Measurements from ENCODE around the gene ROR2.

ROR2 gene

GRCh38 chr9:91898451-91899218 lies 51.4 kb downstream of the ROR2 start:
- no peak for DNase-seq

DNA sequence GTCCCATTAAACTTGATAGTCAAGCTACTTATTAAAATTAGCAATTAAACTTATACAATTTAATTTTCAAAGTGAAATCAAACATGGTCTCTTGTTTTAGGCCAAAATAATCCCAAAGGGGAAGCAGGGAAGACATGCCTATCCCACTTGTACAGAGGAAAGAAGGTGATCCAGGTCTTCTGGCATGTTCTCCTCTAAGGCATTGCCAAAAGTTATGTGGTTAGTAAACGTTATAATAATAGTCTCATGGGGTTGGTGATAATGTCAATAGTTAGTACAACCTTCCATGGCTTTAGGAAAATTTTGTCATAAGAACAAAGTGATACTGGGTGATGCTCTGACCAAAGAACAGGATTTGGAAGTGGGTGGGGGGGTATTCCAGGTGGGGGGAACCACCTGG lies 52.8 kb downstream of the ROR2 start:
- DNase-seq, result no peak

DNA sequence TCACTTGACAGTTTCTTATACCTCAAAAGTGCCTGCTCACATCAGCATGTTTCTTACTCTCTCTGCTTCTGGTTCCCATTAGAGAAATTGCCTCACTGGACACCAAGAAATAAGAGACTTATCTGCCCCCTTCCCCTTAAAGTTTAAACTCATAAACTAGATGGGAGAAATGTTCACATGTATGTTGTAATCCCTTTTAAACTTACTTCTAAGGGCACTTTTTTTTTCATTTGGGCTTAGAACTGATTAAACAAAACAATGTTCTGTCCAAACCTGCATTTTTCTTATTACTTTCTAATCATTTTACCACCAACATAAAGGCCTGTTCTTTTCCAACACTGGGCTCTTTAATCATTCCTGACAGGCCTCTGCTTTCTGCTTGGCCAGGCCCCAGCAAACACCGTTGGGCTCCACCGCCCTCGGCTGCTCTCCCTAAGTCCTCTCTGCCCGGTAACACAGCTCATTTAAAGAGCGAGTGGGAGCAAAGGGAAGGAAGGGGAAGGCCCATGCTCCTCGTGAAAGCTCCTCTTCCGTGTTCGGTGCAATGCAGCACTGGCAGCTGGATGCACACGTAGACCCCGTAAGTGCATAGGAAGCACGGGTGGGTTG lies 53.4 kb downstream of the ROR2 start:
- DNase-seq, result no peak

- DNase-seq, result no peak
Measured at GRCh38 chr9:91896097-91896496, 53.9 kb downstream of the ROR2 start.

- no peak for DNase-seq
Measured at GRCh38 chr9:91894536-91894935, 55.5 kb downstream of the ROR2 start.

GRCh38 chr9:91894023-91894422 lies 56.0 kb downstream of the ROR2 start:
- DNase-seq, result no peak

GRCh38 chr9:91891915-91892314 lies 58.1 kb downstream of the ROR2 start:
- DNase-seq, result no peak

GRCh38 chr9:91890662-91891061 lies 59.4 kb downstream of the ROR2 start:
- no peak for DNase-seq

DNA sequence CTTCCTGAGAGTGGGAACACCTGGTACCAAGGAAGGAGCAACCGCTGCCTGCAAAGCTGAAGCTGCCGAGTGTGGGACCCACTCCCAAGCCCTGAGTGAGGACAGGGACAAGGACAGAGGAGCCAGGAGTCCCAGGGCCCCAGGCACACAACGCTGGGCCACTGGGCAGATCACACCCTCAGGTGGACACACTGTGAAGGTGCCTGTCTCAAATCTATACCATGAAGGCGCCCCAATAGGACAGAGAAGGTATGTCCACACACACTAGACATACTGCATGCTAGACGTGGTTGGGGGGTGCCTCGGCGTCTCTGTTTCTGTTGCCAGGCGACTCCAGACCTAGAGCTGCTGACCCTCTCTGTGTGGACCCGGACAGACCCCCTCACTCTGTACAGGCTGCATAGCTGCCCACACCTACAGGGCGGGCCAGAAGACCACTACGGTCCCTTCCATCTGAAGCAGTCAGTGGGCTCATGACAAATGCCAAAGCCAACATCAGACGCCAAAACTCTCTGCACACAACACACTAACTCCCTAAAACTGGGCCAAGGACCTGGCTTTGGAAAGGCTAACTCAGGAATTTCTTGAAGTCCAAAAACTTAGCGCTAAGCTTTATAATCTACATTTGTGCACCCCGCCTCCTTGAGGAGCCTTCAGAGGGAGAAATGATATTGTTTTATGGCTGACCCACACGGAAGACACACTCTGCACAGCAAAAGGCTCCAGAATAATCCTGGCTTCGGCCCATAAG lies 60.7 kb downstream of the ROR2 start:
- no peak for DNase-seq

- DNase-seq, result no peak
Measured at GRCh38 chr9:91886414-91887076, 63.5 kb downstream of the ROR2 start.

GRCh38 chr9:91885746-91886413 lies 64.1 kb downstream of the ROR2 start:
- no peak for DNase-seq

DNA sequence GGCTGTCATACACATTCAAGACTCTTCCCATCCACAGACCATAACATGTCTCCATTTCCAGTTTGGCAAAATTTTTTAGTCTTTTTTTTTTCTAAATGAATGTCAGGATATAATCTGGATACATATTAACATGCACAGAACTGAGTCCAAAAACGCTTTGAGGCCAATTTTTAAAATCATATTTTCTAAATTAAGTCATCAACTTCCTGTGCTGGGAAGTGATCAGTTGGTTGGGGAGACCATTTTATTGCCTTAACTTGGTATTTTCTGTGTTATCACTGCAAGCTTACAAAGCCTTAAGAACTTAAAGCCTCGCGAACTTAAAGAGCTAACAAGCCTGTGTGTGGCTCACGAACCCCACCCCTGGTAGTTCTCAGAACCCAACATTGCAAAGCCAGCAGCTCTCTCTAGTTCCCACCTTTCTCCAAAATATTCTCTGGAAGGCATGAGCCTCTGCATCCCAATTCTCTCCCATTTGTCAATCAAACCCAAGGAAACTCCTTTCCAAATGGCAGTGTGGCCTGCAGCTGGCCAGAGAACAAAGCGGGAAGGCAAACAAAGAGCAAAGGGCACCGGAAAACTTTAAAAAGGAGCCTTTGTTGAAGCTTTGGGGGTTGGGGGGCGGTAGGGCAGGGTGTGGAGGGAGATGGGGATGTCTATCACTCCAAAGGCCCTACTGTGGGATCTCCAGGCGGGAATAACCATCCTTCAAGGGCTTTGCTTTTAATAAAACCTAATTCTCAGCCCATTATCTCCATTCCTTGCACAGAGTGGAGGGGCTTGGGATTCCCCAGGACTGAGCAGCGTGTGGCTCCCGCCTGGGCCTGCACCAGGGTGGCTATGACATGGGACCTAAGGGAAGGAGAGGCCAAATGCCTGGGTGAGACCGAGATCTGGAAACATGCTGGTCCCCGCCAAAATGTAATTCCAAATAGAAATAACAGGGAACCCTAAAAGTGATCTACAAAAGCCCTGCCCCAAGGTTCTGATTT lies 65.0 kb downstream of the ROR2 start:
- DNase-seq, result no peak

GRCh38 chr9:91884153-91884552 lies 65.9 kb downstream of the ROR2 start:
- DNase-seq, result no peak

- DNase-seq, result no peak
Measured at GRCh38 chr9:91883503-91883902, 66.5 kb downstream of the ROR2 start.

DNA sequence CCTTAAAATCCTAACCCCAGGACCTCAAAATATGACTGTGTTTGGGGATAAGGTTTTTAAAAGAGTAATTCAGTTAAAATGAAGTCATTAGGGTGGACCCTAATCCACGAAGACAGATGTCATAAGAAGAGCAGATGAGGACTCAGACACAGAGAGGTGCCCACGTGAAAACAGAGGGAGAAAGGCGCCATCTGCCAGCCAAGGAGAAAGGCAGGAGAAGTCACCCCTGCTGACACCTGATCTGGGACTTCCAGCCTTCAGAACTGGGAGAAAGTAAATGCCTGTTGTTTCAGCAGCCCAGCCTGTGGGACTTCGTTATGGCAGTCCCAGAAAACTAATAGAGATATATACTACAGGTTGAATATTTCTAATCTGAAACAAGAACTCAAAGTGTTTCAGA lies 67.4 kb downstream of the ROR2 start:
- no peak for DNase-seq

DNA sequence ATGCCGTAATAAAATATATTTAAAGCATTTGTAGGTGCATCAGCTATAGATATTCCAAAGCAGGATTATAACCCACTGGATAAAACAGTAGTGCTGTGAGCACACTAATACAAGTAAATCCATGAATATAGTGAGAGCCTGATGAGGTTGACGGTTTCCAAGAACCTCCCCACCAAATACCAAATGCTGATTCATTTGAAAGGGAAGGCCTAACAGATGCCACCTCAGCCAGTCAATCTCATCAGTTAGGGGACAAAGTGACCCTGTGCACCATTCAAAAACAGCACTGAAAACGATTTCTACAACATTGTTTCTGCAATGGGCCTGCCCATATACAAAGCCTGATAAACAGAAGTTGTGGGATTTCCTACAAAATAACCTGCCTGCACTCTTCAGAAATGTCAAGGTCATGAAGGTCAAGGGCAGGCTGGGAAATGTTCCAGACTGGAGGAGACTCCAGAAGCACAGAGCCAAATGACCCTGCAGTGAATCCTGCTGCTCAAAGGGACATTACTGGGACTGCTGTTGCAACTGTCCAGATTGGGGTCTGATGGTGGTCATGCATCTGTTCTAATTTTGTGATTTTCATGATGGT lies 69.6 kb downstream of the ROR2 start:
- no peak for DNase-seq

DNA sequence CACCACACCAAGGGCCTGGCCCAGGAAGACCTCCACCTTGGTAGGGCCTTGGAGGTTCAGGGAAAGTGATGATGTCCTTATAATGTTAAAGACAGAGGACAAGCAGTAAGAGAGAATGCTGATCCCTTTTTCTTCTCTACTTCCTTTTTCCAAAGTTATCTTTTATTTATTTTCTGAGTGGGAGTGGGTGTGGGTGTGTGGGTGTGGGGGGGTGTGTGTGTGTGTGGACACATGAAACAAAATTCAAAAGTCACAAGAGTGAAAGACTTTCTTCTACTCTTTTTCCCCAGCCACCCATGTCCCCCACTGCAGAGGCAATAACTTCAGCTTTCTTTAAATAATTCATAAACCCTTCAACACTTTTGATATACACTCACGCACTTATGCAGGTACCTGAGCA lies 70.8 kb downstream of the ROR2 start:
- DNase-seq, result no peak

DNA sequence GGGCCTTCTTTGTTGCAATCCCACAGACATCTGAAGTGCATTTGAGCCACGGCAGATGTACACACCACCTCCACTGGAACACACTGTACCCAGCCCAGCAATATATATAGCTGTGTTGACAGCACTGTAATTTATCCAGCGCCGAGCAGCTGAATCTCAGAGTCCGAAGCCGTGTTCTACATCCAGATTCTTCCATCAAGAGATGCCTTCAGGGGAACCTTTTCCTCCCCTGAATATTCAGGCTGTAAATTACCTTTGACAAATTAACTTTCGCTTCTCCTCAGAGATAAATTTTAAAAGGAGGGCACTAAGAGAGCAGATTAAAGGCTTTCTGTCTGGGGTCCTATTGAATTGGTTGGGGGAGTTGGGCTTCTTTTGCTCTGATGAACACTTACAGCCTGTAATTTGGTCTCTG lies 76.4 kb downstream of the ROR2 start:
- DNase-seq, result no peak

DNA sequence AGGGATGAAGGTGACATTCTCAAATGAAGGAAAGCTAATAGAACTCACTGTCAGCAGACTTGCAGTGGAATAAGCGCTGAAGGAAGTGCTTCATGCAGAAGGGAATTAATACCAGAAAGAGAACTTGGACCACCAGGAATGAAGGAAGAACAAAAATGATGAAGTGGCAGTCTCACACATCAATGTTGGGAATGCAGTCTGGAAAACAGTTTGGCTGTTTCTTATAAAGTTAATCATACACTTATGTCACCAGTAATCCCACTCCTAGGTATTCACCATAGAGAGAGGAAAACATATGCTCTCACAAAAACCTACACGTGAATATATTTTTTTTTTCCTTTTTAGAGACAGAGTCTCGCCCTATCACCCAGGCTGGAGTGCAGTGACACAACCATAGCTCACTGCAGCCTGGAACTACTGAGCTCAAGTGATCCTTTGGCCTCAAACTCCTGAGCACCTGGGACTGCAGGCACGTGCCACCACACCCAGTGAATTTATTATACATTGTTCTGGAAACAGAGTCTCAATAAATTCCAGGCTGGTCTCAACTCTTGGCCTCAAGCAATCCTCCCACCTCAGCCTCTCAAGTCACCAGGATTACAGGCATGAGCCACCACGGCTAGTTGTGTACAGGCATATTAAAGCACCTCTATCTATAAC lies 81.2 kb downstream of the ROR2 start:
- no peak for DNase-seq

- no peak for DNase-seq
Measured at GRCh38 chr9:91867740-91868139, 82.3 kb downstream of the ROR2 start.

DNA sequence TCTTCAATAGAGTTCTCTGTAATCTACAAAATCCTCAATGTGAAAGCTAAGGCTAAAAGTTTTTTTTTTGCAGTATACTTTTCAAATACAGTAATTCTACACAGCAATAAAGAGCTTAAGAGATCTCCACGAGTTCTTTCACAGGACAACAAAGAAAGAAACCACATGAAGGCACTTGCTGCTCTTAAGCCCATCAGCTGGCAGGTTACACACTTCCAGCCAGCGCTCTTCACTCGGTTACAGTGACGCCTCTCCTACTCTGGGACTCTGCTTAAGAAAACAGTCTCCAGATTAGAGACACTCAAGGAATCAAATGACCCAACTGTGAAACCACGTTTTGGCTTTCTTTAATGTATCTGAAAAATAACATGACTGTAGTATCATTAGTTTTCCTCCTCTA lies 85.0 kb downstream of the ROR2 start:
- DNase-seq, result no peak
